GM21381 (cell line): ENCODE data around the gene DSP.

Experiments used
- ATAC-seq: cut with Tn5 transposase; IDR thresholded peaks from one replicate; pipeline ENCODE4 v1.9.1; 2021; ENCODE audit warnings: mild to moderate bottlenecking, moderate library complexity; ENCODE audit not compliant: unreplicated experiment

DSP gene

GRCh38 chr6:7559651-7560385 is 18.3 kb downstream of the DSP start:
- ATAC-seq, result no peak

- ATAC-seq, result no peak
Observed at GRCh38 chr6:7561153-7561964, 19.9 kb downstream of the DSP start.

- no peak for ATAC-seq
Observed at GRCh38 chr6:7562769-7563168, 21.3 kb downstream of the DSP start.

- no peak for ATAC-seq
Observed at GRCh38 chr6:7566107-7566506, 24.6 kb downstream of the DSP start.

GRCh38 chr6:7566617-7567173 is 25.2 kb downstream of the DSP start:
- no peak for ATAC-seq

GRCh38 chr6:7568021-7568420 is 26.6 kb downstream of the DSP start:
- ATAC-seq, result no peak

- no peak for ATAC-seq
Observed at GRCh38 chr6:7569082-7569481, 27.6 kb downstream of the DSP start.

GRCh38 chr6:7572213-7572943 is 30.9 kb downstream of the DSP start:
- ATAC-seq, result no peak

- no peak for ATAC-seq
Observed at GRCh38 chr6:7574500-7574899, 33.0 kb downstream of the DSP start.

- ATAC-seq, result no peak
Observed at GRCh38 chr6:7578516-7578915, 37.0 kb downstream of the DSP start.

GRCh38 chr6:7578931-7579330 is 37.5 kb downstream of the DSP start:
- no peak for ATAC-seq

GRCh38 chr6:7579851-7580250 is 38.4 kb downstream of the DSP start:
- ATAC-seq, result no peak

GRCh38 chr6:7580537-7580926 is 39.1 kb downstream of the DSP start:
- ATAC-seq, result no peak

GRCh38 chr6:7580927-7581618 is 39.6 kb downstream of the DSP start:
- no peak for ATAC-seq

GRCh38 chr6:7585287-7585930 is 43.9 kb downstream of the DSP start:
- no peak for ATAC-seq

- ATAC-seq, result no peak
Observed at GRCh38 chr6:7587631-7588100, 46.2 kb downstream of the DSP start.

GRCh38 chr6:7588506-7588905 is 47.0 kb downstream of the DSP start:
- no peak for ATAC-seq

- no peak for ATAC-seq
Observed at GRCh38 chr6:7589221-7589620, 47.8 kb downstream of the DSP start.

GRCh38 chr6:7589949-7590917 is 48.8 kb downstream of the DSP start, which contains the start of gene SNRNP48:
TSS of gene SNRNP48 (plus strand) at chr6:7590198. CDS start at chr6:7590258, 60 bp downstream.
- peak; percentile 99 for ATAC-seq
